ENCODE measurements around the gene PYGM.

The PYGM gene

GRCh38 chr11:64705501-64705900 lies 54.3 kb downstream of the PYGM start:
- TF ChIP-seq SIN3A (IDR thresholded peaks at IDR 0.05; ENCODE audit: borderline replicate concordance, insufficient read depth, low read length) (no peak), POLR2AphosphoS5 (IDR thresholded peaks at IDR 0.05; ENCODE audit: low read depth, low read length) (no peak), FOXP2 (optimal IDR thresholded peaks at IDR 0.05; ENCODE audit: borderline replicate concordance, extremely low read depth, extremely low read length, insufficient read depth) (no peak), TAF1 (IDR thresholded peaks at IDR 0.05; ENCODE audit: borderline replicate concordance, insufficient read depth, low read length) (no peak), REST (IDR thresholded peaks at IDR 0.05; ENCODE audit: insufficient read depth in 1 of 2, low read depth in 2 of 2, low read length in 2 of 2) (no peak)

GRCh38 chr11:64703048-64703447 lies 56.7 kb downstream of the PYGM start:
- TF ChIP-seq REST (IDR thresholded peaks at IDR 0.05; ENCODE audit: insufficient read depth in 1 of 2, low read depth in 2 of 2, low read length in 2 of 2) (no peak), FOXP2 (optimal IDR thresholded peaks at IDR 0.05; ENCODE audit: borderline replicate concordance, extremely low read depth, extremely low read length, insufficient read depth) (no peak), TAF1 (IDR thresholded peaks at IDR 0.05; ENCODE audit: borderline replicate concordance, insufficient read depth, low read length) (no peak), POLR2AphosphoS5 (IDR thresholded peaks at IDR 0.05; ENCODE audit: low read depth, low read length) (no peak), SIN3A (IDR thresholded peaks at IDR 0.05; ENCODE audit: borderline replicate concordance, insufficient read depth, low read length) (no peak)

GRCh38 chr11:64698427-64698826 lies 61.3 kb downstream of the PYGM start:
- TF ChIP-seq SIN3A (IDR thresholded peaks at IDR 0.05; ENCODE audit: borderline replicate concordance, insufficient read depth, low read length) (no peak), REST (IDR thresholded peaks at IDR 0.05; ENCODE audit: insufficient read depth in 1 of 2, low read depth in 2 of 2, low read length in 2 of 2) (no peak), TAF1 (IDR thresholded peaks at IDR 0.05; ENCODE audit: borderline replicate concordance, insufficient read depth, low read length) (no peak)

- TF ChIP-seq REST (IDR thresholded peaks at IDR 0.05; ENCODE audit: insufficient read depth in 1 of 2, low read depth in 2 of 2, low read length in 2 of 2) (peak in 1 of 2 experiments; percentile 59; a peak in 1 of 4 replicates), SIN3A (IDR thresholded peaks at IDR 0.05; ENCODE audit: borderline replicate concordance, insufficient read depth, low read length) (no peak), FOXP2 (optimal IDR thresholded peaks at IDR 0.05; ENCODE audit: borderline replicate concordance, extremely low read depth, extremely low read length, insufficient read depth) (no peak), POLR2AphosphoS5 (IDR thresholded peaks at IDR 0.05; ENCODE audit: low read depth, low read length) (no peak), TAF1 (IDR thresholded peaks at IDR 0.05; ENCODE audit: borderline replicate concordance, insufficient read depth, low read length) (no peak)
Measured at GRCh38 chr11:64697663-64698375, 62.0 kb downstream of the PYGM start.

Data from PFSK-1 (cell line).